GM21360 (cell line): ENCODE results near the gene CRTAP.
A peak's percentile ranks its signal among the peaks of the same experiment; 100 is the strongest.
"Not testable (repeated sequence)": the region's sequence is repeated elsewhere in the genome, so short reads cannot be mapped to it uniquely, and the experiment has no call there.

Experiments used
- ATAC-seq: cut with Tn5 transposase; IDR thresholded peaks from one replicate; pipeline ENCODE4 v1.9.1; 2021; ENCODE audit warnings: mild to moderate bottlenecking, moderate library complexity; ENCODE audit not compliant: unreplicated experiment

Gene CRTAP

DNA sequence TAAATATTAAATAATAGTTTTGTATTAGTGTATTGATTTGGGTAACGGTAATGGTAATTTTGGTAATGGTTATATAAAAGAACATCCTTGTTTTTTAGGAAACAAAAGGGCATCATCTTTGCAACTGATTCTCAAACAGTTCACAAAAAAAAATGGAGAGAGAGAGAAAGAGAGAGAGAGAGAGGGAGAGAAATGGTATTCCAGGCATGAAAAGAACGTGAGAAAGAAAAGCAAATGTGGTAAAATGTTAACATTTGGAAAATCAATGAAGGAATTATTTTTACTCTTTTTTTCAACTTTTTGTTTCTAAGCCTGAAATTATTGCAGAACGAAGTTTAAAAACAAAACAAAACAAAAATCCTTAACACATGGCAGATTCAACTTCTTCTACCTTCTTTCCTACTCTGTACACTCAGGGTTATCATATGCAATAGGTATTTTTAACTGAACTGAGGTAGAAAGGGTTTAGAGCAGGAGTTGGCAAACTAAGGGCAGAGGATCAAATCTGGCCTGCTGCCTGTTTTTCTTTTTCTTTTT, 14.6 kb upstream of the CRTAP start:
- ATAC-seq: no peak

DNA sequence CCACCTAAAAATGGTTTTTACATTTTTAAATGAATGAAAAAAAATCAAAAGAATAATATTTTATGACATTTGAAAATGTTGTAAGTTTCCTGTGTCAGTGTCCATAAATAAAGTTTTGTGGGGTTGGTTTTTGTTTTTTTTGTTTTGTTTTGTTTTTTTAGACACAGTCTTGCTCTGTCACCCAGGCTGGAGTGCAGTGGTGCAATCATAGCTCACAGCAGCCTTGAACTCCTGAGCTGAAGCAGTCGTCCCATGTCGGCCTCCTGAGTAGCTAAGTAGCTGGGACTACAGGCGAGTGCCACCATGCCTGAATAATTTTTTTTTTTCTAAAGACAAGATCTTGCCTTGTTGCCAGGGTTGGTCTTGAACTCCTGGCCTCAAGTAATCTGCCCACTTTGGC, 14.1 kb upstream of the CRTAP start:
- ATAC-seq: no peak

DNA sequence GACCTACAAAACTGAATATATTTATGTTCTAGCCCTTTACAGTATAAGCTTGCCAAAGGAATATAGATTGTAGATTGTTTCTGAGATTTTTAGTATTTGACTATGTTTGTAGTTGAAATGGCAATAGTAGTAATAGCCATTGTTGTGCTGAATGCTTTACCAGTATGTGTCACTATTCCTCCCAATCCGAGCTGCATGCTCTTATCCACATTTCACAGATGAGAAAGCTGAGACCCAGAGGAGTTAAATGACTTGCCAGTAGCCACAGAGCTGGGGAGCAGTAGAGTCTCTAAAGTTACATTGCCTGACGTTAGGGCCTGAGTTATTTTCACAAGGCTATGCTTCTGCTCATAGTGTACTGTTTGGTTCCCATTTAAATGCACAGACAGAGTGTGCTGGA, 13.6 kb upstream of the CRTAP start:
- ATAC-seq: no peak

DNA sequence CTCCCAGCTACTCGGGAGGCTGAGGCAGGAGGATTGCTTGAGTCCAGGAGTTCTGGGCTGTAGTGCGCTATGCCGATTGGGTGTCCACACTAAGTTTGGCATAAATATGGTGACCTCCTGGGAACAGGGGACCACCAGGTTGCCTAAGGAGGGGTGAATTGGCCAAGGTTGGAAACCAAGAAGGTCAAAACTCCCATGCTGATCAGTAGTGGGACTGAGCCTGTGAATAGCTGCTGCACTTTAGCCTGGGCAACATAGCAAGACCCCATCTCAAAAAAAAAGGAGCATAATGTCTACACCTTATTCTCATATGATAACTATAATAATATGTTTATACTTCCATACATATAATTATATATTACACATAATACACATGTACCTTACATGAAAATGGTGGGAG, 10.8 kb upstream of the CRTAP start:
- ATAC-seq: no peak

DNA sequence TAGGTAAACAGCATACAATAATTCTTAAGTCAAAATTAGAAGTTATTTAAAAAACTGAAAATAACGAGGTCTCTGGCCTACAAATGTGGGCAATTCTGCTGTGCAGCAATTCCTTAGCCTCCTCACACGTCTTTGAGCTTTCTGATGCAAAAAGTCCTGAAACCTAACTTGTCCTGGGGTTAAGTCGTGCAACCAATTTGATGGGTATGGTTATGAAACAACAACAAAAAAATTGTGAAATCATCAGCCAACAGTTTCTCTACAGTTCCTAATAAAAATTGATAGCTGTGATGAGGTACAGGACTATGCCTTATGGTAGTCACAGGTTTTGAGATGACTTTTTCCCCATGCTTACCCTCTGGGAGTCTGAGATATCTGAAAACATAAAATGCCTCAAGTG, 10.3 kb upstream of the CRTAP start:
- ATAC-seq: no peak

DNA sequence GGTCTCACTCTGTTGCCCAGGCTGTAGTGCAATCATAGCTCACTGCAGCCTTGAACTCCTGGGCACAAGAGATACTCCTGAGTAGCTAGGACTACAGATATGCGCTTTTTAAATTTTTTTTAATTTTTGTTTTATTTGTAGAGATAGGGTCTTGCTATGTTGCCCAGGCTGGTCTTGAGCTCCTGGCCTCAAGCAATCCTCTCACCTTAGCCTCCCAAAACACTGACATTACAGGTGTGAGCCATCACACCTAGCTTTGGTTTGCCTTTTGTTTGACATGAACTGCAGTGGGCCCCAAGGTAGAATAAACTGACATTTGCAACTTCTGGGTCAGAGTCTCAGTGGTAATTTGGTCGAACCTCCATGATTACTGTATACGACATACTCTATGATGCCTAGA, 9.0 kb upstream of the CRTAP start:
- no peak for ATAC-seq

DNA sequence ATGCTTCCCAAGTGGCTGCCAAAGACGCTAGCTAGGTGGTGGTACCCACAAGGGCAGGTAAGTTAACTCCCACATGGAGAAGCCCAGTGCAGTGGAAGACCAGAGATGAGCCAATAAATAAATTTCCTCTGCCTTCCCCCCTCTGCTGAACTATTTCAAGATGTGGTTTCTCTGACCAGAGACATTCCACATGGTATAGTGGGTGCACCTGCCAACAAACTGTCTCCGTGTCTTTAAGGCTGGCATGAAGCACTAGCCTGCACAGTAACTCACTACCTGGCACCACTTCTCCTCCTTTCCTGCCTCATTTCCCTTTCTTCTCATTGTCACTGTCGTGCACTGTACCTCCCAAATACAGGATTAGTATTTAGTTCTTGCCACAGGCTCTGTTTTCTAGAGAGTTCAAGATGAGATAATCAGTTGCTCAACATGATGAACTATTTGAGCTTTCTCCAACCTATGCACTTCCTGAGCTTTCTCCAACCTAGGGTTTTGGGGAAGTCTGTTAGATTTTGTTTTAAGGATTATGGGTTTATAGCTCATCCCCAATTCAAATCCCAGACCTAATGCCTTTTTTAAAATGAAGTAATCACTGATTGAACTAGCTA, 8.4 kb upstream of the CRTAP start:
- no peak for ATAC-seq

DNA sequence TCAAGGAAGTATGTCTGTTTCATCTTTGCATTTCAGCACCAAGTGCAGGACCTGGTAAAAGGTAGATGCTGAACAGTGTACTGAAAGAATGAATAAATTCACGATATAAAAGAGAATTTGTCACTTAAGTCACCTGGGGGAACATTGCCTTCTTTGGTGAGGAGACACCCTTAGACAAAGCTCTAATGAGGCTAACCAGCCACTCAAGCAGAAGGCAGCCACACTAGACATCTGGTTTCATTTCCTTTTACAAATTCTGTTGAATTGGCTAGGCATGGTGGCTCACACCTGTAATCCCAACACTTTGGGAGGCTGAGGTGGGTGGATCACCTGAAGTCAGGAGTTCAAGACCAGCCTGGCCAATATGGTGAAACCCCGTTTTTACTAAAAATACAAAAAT, 7.0 kb upstream of the CRTAP start:
- ATAC-seq: not testable (repeated sequence)

DNA sequence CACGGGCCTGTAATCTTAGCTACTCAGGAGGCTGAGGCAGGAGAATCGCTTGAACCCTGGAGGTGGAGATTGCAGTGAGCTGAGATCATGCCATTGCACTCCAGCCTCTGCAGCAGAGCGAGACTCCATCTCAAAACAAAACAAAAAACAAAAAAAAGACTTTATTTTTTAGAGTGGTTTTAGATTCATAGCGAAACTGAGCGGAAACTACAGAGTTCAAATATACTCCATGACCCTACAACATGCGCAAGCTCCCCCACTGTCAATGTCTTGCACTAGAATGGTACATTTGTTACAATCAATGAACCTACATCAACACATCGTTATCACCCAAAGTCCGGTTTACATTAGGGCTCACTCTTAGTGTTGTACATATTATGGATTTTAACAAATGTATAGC, 2.2 kb upstream of the CRTAP start:
- peak; percentile 50 for ATAC-seq

DNA sequence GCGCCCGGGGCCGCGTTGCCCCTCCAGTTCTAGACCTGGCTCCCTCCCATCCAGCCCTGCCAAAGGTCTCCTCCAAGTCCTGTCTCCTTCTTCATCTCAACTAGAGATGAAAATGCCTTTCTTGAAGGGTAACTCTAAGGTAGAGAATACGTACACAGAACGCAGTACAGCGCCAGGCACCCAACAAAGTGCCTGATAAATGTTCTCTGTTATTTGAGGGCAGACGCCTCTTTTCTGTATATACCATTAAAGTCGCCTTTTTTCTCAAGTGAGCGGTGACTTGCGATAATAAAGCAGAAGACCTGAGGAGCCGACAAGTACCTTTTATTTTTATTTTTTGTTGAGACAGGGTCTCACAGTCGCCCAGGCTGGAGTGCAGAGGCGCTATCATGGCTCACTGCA, 809 bp downstream of the CRTAP start:
- no peak for ATAC-seq

DNA sequence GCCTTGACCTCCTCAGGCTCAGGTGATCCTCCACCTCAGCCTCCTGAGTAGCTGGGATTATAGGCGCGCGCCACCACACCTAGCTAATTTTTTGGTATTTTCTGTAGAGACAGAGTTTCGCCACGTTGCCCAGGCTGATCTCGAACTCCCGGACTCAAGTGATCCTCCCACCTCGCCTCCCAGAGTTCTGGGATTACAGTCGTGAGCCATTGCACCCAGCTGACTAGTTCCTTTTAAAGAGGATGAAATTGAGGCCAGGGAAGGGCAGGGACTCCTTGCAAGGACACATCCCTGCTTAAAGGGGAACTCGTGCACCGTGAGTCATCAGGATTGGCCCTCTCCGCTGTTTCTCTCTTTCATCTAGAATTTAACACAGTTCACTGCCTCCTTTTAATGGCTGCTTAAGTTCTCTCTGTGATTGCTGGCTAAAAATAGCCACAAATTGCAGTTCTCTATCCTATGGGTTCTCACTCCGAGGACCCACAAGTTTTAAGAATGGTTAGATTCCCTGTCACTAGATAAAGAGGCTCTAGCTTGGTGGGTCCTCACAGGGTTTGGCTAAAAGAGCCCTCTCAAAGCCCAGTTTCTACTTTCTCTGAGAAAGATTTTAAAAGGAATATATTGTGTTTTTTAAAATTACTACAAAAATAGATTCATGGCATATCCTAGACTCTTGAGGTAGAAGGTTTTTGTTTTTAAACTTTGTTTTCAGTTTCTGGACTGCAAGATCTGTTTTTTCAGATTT, 1.4 kb downstream of the CRTAP start:
- ATAC-seq: no peak

DNA sequence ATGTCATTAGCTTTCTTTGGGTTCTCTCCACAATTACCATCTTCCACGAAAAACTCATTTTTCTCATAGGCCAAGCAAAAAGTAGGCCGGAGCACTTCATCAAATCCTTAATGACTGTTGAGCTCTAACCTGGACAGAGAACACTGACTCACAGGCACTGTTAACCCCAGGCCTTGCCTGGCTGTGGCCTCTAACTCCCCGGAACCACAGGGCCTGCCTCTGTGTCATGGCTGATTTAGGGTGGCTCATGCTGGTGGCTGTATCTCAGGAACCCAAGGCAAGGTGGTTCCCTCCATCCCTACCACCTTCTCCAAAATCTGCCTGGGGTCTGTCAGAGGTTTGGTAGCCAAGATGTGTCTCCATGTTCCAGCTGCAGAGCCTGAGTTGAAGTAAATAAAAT, 3.6 kb downstream of the CRTAP start:
- no peak for ATAC-seq

DNA sequence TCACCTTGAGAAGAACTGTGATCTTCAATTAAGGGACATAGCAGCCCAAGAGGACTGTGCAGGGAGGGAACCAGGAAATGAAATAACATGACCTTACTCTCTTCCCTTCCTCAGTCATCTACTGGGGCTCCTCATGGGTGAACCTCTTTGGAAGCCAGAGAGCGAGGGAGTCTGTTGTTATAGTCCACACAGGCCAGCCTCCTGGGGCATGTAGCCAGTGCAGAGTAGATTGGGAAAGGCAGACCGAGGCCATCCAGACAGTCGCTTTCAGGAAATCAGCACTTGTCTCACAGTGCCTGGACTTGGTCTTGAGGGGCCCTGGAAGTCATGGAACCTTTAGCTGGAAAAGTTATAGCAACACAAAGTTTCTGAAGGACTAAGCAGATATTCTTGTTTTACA, 6.1 kb downstream of the CRTAP start:
- no peak for ATAC-seq

DNA sequence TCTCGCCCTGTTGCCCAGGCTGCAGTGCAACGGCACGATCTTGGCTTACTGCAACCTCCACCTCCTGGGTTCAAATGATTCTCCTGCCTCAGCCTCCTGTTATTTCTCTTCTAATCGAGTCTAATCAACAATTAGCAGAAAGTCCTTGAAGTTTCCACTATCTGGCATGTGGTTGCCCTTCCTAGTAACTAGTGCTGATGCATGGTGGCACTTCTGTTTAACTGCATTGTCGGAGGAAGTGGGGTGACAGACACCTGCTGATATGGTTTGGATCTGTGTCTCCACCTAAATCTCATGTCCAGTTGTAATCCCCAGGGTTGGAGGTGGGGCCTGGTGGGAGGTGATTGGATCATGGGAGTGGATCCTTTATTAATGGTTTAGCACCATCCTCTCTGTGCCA, 9.2 kb downstream of the CRTAP start:
- no peak for ATAC-seq

DNA sequence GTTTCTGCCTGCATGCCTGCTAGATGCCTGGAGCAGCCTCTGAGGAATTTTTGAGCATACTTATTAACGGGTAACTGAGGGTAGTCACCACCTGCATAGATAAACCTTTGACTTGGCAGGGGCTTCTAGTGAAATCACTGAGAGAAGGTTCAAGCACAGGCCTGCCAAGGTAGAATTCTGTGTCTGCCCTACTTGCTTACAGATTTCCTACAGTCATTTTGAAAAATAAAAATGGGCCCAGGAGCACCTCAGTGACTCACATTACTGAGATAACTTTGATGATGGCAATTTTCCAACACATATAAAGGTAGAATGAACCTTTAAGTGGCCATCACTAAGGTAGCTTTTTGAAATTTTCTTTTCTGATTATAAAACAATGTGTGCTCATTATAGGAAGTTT, 10.8 kb downstream of the CRTAP start:
- no peak for ATAC-seq

DNA sequence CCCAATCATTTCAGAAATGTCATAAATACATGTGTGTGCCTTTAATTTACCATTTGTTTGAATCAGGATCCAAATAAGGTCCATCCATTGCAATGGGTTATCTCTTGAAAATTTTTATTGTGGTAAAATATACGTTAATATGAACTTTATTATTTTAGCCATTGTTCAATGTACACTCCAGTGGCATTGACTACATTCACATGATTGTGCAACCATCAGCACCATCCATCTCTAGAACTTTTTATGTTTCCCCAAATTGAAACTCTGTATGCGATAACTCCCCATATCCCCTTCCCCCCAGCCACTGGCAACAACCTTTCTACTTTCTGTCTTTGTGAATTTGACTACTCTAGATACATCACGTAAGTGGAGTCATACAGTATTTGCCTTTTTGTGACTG, 12.0 kb downstream of the CRTAP start:
- ATAC-seq: no peak

DNA sequence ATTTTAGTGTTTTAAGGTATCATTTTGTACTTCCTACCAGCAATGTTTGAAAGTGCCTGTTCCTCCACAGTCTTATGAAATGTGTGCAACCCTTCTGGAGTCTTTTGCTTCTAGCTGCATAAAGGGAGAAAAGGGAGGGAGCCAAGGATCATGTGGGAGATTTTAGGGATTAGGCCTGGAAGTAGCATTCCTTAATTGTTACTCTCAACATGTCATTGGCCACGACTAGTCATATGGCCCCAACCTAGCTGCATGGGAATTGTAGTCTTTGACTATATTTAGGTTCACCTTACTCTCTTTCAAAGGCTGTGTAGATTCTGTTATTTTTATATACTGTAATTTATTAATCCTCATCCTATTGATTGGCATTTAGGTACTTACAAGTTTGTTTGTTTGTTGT, 14.9 kb downstream of the CRTAP start:
- no peak for ATAC-seq

DNA sequence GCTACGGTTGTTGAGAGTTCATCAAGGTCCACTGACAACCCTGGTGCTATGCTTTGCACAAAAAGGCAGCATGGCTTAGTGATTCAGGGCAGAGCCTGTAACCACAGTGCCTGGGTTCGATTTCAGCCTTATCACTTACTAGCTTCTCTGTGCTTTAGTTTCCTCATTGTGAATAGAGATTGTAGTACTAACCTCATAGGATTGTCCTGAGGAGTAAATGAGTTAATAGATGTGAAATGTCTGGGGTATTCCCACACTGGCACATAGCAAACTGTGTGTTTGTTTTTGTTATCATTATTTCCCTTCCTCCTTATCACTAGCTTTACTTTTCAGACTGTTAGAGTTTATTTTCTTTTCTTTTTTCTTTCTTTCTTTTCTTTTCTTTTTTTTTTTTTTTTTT, 16.3 kb downstream of the CRTAP start:
- no peak for ATAC-seq

DNA sequence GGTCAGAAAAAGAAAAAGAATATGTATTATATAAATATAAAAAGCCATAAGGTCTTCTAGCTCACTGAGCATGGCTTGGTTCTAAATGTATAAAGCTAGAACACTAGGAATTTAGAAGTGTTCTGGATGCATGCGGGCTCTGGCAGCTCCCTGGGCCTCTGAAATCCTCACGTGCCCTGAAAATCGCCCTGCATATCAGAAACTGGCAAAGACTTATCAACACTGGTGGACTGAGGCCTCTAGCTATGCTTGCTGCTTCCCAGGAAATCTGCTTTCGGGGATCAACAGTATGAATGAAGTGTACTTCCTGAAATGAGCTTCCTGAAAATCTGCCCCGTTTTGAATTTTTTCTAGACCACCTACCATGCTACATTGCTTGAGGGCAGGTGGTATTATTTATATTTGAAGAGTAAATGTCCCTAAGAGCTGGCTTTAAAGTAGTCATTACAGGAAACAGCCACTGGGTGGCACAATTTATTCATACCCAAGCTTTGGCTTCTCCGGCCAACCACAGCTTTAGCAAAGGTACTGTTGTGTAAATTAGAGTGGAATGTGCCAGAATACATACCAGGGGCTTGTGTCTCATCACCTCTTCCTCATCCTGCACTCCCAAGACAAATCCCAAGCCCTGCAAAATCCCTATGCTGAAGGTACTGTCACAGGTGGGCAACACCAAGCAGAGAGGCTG, 17.7 kb downstream of the CRTAP start:
- peak; percentile 66 for ATAC-seq

DNA sequence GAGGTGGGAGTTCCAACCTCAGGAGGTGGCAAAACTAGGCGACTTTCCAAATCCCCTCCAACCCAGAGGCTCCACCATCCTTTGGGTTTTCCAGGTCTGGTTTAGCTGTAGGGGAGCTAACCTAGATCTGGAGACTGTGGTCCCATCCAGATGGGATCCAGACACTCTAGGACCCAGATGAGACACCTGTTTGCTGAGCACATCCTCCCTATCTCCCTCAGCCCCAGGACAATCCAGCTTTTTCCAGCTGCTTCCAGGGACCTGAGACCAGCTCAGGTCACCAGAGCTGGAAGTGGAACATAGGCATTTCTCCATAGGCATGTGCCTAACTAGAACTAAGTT, 18.2 kb downstream of the CRTAP start:
- peak; percentile 8 for ATAC-seq

DNA sequence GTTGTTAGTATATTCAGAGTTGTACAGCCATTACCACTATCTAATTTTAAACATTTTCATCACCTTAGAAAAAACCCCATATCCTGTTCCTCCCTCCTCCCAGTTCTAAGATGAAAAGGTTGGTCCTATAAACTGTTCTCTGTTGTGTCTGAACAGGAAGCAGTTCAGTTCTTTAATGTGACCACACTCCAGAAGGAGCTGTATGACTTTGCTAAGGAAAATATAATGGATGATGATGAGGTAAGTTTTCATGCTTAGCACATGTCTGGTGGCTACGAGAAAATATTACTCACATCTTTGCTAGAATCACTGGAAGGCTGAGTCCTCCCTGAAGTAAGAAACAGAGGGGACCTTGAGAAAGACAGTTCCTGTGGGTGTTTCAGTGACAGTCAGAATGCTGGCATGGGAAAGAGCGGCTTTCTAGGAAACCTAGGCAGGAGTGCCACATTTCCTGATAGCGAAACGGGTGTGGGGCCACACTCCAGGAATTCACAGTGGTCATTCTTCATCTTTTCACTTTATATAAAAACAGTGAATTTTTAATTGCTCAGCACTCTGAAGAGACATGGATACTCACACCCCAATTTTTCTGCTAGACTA, 20.3 kb downstream of the CRTAP start:
- ATAC-seq: peak; percentile 65

DNA sequence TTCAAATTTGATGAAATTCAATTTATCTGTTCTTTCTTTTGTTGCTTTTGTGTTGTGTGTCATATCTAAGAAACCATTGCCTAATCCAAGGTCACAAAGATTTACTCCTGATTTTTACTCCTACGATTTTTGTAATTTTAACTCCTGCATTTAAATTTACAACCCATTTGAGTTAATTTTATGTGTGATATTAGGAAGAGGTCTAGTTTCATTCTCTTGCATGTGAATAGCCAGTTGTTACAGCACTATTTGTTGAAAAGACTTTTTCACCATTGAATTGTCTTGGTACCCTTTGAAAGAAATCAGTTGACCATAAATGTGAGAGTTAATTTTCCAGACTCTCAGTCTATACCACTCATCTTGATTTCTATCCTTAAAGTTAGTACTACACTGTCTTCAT, 23.9 kb downstream of the CRTAP start:
- no peak for ATAC-seq
